Measurements from ENCODE around the gene TRIM69.
"Not testable (repeated sequence)": the region's sequence is repeated elsewhere in the genome, so short reads cannot be mapped to it uniquely, and the experiment has no call there.

Gene TRIM69

GRCh38 chr15:44780608-44781007 is 44.3 kb downstream of the TRIM69 start:
- no peaks in the 10 kb centered on the region for H3K9me2 ChIP-seq (replicated peaks; ENCODE audit: low read depth, low read length)
- peaks cover 6% of the 10 kb centered on the region for H3K4me1 ChIP-seq (ENCODE audit: insufficient read depth, low read length, poor library complexity, severe bottlenecking)
- no peak overlapping the region for H3K4me2 ChIP-seq (ENCODE audit: low read depth, low read length, poor library complexity, severe bottlenecking)
- no peaks in the 10 kb centered on the region for H3F3A ChIP-seq (ENCODE audit: low read depth)
- H3K27me3 ChIP-seq (ENCODE audit: insufficient read depth, low read length, poor library complexity, severe bottlenecking), result no peaks in the 10 kb centered on the region
- no peaks in the 10 kb centered on the region for H3K36me3 ChIP-seq (ENCODE audit: insufficient read depth, low read length)
- TF ChIP-seq EZH2phosphoT487 (IDR thresholded peaks at IDR 0.05; ENCODE audit: borderline replicate concordance), result no peak
- TF ChIP-seq CTCF (conservative IDR thresholded peaks at IDR 0.05; ENCODE audit: low read length), result no peak
- no peaks in the 10 kb centered on the region for H4K20me1 ChIP-seq (ENCODE audit: insufficient read depth, low read length, poor library complexity, severe bottlenecking)
- H3K4me3 ChIP-seq (ENCODE audit: low read length, poor library complexity, severe bottlenecking), result no peak overlapping the region
- no peak overlapping the region for H2AFZ ChIP-seq (ENCODE audit: low read length)
- H3K79me2 ChIP-seq (ENCODE audit: insufficient read depth, low read length), result no peaks in the 10 kb centered on the region
- no peaks in the 10 kb centered on the region for H3K9me3 ChIP-seq (ENCODE audit: insufficient read depth, low read depth, low read length)
- no peak overlapping the region for H3K9ac ChIP-seq (ENCODE audit: low read depth, low read length, poor library complexity, severe bottlenecking)

- Histone ChIP-seq H4K20me1 (ENCODE audit: insufficient read depth, low read length, poor library complexity, severe bottlenecking) (no peaks in the 10 kb centered on the region), H3K4me2 (ENCODE audit: low read depth, low read length, poor library complexity, severe bottlenecking) (no peak overlapping the region), H2AFZ (ENCODE audit: low read length) (no peak overlapping the region), H3K79me2 (ENCODE audit: insufficient read depth, low read length) (no peaks in the 10 kb centered on the region), H3K4me3 (ENCODE audit: low read length, poor library complexity, severe bottlenecking) (no peak overlapping the region), H3K9ac (ENCODE audit: low read depth, low read length, poor library complexity, severe bottlenecking) (no peak overlapping the region), H3K4me1 (ENCODE audit: insufficient read depth, low read length, poor library complexity, severe bottlenecking) (peaks cover 6% of the 10 kb centered on the region), H3K36me3 (ENCODE audit: insufficient read depth, low read length) (no peaks in the 10 kb centered on the region), H3F3A (ENCODE audit: low read depth) (no peaks in the 10 kb centered on the region), H3K9me3 (ENCODE audit: insufficient read depth, low read depth, low read length) (no peaks in the 10 kb centered on the region), H3K9me2 (replicated peaks; ENCODE audit: low read depth, low read length) (no peaks in the 10 kb centered on the region), H3K27me3 (ENCODE audit: insufficient read depth, low read length, poor library complexity, severe bottlenecking) (no peaks in the 10 kb centered on the region)
- TF ChIP-seq CTCF (conservative IDR thresholded peaks at IDR 0.05; ENCODE audit: low read length), result no peak
- no peak for TF ChIP-seq EZH2phosphoT487 (IDR thresholded peaks at IDR 0.05; ENCODE audit: borderline replicate concordance)
Measured at GRCh38 chr15:44781128-44781810, 44.9 kb downstream of the TRIM69 start.

GRCh38 chr15:44782516-44782915 is 46.2 kb downstream of the TRIM69 start:
- no peaks in the 10 kb centered on the region for H3K27me3 ChIP-seq (ENCODE audit: insufficient read depth, low read length, poor library complexity, severe bottlenecking)
- no peak for TF ChIP-seq CTCF (conservative IDR thresholded peaks at IDR 0.05; ENCODE audit: low read length)
- TF ChIP-seq EZH2phosphoT487 (IDR thresholded peaks at IDR 0.05; ENCODE audit: borderline replicate concordance), result no peak
- H3K9me3 ChIP-seq (ENCODE audit: insufficient read depth, low read depth, low read length), result no peaks in the 10 kb centered on the region
- H3K4me2 ChIP-seq (ENCODE audit: low read depth, low read length, poor library complexity, severe bottlenecking), result no peak overlapping the region
- H3K79me2 ChIP-seq (ENCODE audit: insufficient read depth, low read length), result no peaks in the 10 kb centered on the region
- no peaks in the 10 kb centered on the region for H3K9me2 ChIP-seq (replicated peaks; ENCODE audit: low read depth, low read length)
- no peaks in the 10 kb centered on the region for H3F3A ChIP-seq (ENCODE audit: low read depth)
- H3K36me3 ChIP-seq (ENCODE audit: insufficient read depth, low read length), result no peaks in the 10 kb centered on the region
- H2AFZ ChIP-seq (ENCODE audit: low read length), result no peak overlapping the region
- H3K4me3 ChIP-seq (ENCODE audit: low read length, poor library complexity, severe bottlenecking), result no peak overlapping the region
- H3K4me1 ChIP-seq (ENCODE audit: insufficient read depth, low read length, poor library complexity, severe bottlenecking), result peaks cover 13% of the 10 kb centered on the region
- H4K20me1 ChIP-seq (ENCODE audit: insufficient read depth, low read length, poor library complexity, severe bottlenecking), result no peaks in the 10 kb centered on the region
- no peak overlapping the region for H3K9ac ChIP-seq (ENCODE audit: low read depth, low read length, poor library complexity, severe bottlenecking)

GRCh38 chr15:44784918-44785274 is 48.6 kb downstream of the TRIM69 start:
- Histone ChIP-seq H3K4me1 (ENCODE audit: insufficient read depth, low read length, poor library complexity, severe bottlenecking) (peaks cover 35% of the 10 kb centered on the region), H3K4me3 (ENCODE audit: low read length, poor library complexity, severe bottlenecking) (peak overlapping the region; percentile 93), H3K9ac (ENCODE audit: low read depth, low read length, poor library complexity, severe bottlenecking) (peak overlapping the region; percentile 84)
- not testable (repeated sequence) for H3K9me3 ChIP-seq (ENCODE audit: insufficient read depth, low read depth, low read length); H2AFZ ChIP-seq (ENCODE audit: low read length); H3K79me2 ChIP-seq (ENCODE audit: insufficient read depth, low read length); H4K20me1 ChIP-seq (ENCODE audit: insufficient read depth, low read length, poor library complexity, severe bottlenecking); H3K9me2 ChIP-seq (replicated peaks; ENCODE audit: low read depth, low read length); H3F3A ChIP-seq (ENCODE audit: low read depth); H3K36me3 ChIP-seq (ENCODE audit: insufficient read depth, low read length); H3K27me3 ChIP-seq (ENCODE audit: insufficient read depth, low read length, poor library complexity, severe bottlenecking); H3K4me2 ChIP-seq (ENCODE audit: low read depth, low read length, poor library complexity, severe bottlenecking)

Measured in Loucy (cell line).